Left lobe of liver (tissue), 2 donors: ENCODE data around the gene UMAD1. TPM values are rescaled to one million over a fixed set of nuclear protein-coding genes. Genes with fewer than 3 reads are reported as not detected.
"Not testable (repeated sequence)": the region's sequence is repeated elsewhere in the genome, so short reads cannot be mapped to it uniquely, and the experiment has no call there.

ENCODE experiments used
- ATAC-seq: fragments of 200-7000 bp; cut with Tn5 transposase; one replicate; pipeline ENCODE4 v1.9.1; 2020; ENCODE audit warnings: mild to moderate bottlenecking, moderate library complexity
- DNase-seq: peaks from one replicate; pipeline ENCODE4 v3.0.0-alpha.2; 2020; ENCODE audit warnings: low spot score
- total RNA-seq: library from RNA; stranded (reverse); gene quantifications from one replicate; pipeline ENCODE4 v1.2.1, GENCODE V29; 2021
- donor health status: DM: no; HTN: no; CAD: no; lungs with moderate emphysema.
- donor health status: DM: no; HTN: yes; CAD: no.

UMAD1 gene
- total RNA-seq, 1 donor from 2014 or later, result 7.8 TPM

DNA sequence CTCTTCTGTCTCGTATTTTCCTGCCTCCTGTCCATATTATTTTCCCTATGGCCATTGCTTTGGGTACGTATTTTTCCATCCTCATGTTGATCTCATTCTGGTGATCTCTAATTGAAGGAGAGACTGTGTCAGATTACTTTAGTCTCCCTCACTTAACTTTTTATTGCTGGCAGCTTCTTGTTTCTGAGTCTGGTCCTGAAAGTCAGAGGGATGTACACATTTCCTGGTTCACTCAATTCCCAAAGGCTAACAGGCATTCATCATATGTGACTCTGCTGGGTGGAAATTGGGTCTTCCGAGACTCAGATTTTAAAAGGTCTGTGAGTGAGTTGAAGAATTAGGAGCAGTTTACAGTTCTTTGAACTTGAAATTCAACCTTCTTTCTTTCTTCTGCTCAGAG, 10.9 kb downstream of the UMAD1 start:
- DNase-seq (no peak), ATAC-seq (no peak)

DNA sequence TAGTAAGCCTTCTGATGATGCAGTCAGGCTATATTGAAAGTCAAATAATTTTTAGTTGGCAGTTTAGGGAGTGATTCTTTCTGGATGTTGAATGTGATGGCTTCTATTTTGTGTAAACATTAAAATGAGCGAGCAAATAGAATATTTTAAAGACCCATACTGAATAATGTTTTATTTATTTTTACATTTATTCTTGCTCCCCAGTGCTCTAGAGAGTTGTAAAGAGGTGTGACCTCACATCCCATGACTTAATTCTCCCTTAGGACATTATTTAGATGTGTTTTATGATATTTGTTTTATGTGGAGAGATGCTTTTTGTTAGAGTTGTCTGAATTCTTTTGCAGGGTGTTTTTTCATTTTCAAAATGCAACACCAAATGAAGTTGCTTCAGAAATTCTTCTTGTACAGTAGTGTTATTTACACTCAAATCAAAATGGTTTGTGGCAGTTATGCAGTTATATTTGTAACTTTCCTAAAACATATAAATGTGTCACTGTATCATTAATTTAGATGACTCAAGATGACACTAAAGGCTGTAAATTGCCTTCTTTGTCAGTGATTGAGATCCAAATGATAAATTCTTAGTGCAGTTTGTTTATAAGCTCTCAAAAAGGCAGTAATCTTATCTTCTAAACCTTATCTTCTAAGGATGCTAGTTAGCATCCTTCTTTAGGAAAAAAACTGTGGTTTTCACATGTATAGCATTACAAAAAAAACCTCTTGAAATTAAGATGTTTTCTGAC, 12.4 kb downstream of the UMAD1 start:
- ATAC-seq (no peak), DNase-seq (no peak)

DNA sequence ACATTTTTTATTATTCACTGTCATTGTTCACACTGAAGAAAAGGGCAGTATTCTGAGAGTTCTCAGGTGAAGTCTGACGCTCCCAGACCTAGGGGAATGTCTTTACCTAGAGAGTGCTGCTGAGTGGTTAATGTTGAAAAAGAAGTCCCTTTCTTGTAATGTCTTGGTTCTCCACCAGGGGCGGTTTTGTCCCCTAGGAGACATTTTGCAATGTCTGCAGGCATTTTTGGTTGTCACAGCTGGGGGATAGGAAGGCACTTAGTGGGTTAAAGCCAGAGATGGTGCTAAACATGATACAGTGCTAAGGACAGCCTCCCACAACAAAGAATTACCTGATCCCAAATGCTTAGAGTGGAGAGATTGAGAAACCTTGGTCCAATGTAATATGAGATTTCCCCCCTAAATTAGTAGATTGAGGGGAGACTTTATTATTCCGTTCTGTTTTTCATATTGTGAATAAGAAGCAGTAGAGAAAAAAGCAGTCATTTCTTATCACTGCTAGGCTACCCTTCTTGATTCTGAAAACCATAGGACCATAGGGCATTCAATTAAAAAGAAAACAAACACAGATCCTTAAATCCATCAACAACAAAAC, 13.1 kb downstream of the UMAD1 start:
- ATAC-seq (no peak), DNase-seq (no peak)

DNA sequence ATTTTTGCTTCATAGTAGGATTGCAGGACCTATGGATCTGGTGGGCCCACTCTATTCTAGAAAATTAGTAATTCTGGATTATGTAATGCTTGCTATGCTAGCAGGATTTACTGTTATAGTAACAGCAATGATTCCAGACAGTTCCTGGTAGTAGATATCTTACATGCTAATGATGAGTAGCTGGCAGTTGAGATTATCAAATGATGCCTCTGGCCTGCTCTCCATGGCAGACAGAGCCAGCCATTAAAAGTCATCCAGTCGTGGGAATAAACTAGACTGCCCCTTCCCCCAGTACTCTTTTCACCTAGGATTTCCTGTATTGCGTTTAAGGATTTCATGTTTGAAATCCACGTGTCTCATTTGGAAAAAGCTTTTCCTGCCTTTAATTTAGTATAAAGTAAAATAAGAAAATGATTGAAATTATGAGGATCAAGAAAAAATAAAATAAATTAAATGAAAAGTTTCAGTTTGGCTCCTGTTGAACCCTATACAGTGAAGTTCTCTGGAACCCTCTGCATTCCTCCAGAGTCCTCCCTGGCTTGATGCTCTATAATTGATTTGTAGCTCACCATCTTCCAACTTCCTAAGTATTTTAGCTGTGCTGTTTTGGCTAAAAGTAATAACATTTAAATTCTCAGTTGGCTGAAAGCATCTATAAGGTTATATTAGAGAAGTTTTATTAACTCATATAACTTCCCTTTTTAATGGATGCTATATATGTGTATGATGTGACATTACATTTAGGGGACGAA, 14.6 kb downstream of the UMAD1 start:
- no peak for ATAC-seq
- no peak for DNase-seq

DNA sequence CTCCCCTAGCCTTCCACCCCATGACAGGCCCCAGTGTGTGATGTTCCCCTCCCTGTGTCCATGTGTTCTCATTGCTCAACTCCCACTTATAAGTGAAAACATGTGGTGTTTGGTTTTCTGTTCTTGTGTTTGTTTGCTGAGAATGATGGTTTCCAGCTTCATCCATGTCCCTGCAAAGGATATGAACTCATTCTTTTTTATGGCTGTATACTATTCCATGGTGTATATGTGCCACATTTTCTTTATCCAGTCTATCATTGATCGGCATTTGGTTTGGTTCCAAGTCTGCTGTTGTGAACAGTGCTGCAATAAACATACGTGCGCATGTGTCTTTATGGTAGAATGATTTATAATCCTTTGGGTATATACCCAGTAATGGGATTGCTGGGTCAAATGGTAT, 15.9 kb downstream of the UMAD1 start:
- DNase-seq, ATAC-seq: not testable (repeated sequence)

DNA sequence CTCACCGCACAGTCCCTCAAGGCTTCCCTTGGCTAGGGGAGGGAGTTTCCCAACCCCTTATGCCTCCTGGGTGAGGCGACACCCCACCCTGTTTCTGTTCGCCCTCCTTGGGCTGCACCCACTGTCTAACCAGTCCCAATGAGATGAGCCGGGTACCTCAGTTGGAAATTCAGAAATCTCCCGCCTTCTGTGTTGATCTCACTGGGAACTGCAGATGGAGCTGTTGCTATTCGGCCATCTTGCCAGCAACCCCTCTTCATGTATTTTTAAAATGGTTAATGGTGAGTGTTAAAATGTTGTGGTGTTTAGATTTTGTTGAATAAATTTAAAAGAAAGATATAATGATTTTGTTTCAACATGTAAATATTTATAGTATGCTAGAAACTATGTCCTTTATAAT, 22.0 kb downstream of the UMAD1 start:
- ATAC-seq, result no peak
- DNase-seq, result no peak

DNA sequence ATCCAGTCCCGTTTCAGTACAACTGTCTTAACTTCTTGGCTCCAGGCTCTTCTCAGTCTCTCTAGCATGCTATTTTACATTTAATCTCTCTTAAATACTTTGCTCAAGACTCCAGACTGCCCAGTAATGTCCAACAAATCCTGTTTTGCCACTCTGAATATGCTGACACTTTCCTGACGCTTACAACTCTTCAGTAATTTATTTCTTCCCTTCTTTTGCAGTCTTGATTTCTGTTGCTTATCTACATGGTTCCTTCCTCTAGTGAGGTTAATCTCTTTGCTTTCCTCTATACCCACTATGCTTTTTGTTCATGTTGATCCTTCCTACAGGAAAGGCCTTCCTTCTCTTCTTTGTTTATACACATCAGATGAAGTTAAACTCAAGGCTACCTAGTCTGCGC, 23.7 kb downstream of the UMAD1 start:
- ATAC-seq, result no peak
- DNase-seq, result no peak

DNA sequence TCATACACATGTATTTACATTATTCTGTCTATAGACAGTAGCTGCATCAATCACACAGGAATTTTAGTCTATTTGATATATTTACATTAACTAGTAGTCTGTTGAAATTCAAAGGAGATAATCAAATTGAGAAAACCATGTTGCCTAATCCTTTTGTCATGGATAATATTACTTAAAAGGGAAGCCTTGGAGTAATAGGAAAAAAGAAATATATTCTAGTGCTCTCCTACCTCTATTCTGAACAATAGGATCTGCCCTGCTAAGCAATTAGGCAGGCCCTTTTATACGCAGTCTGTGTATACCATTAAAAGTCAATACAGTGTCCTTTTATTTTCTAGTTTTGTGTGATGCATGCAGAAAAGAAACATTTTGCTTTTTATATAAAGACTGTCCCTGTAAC, 24.5 kb downstream of the UMAD1 start:
- ATAC-seq, result no peak
- DNase-seq, result no peak

DNA sequence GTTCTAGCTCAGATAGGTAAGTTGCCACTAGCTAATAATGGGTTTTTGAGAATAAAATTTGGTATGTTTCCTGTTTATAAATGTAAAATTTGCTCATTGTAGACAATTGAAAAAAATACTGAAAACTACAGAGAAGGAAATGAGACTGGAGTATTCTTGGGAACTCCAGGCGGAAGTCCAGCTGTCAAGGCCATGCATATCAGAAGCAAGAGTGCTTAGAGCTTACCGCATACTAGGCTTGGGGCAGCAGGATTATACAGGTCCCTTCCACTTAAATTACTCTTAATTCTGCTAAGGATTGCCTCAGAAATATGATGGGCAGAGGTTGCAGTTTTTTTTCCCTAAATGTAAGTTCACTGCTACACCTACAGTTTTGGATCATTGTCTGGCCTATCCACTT, 26.6 kb downstream of the UMAD1 start:
- DNase-seq (no peak), ATAC-seq (no peak)

DNA sequence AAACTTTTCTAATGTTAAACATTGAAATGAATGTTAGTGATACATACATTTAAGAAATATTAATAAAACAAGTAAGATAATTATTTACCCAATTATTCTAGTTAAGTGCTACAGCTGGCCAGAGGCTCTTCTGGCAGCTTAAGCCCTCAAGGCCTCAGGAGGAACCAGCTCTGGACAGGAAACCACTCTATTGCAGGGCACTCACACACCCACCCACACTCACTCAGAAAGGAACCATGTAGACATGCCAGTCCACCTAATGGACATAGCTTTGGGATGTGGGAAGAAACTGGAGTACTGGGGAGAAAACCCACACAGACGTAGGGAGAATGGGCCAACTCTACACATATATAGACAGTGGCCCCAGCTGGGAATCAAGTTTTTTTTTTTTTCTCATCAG, 28.2 kb downstream of the UMAD1 start:
- no peak for ATAC-seq

DNA sequence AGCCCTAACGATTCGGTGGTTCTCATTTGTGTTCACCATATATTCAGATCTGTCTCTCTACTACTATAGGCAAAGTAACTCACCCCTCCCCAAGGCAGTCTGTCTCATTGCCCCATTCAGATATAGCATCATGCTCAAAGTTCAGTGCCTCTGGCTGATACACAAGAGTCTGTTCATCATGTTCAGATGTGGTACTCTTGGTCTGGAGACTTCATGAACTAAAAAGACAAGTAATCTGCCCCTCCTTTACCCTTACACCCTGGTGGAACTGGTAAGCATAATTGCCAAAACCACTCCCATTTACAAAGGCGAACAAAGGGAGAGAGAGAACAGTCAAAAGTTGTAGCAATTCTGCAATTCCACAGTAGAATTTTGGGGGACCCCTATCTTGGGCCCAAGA, 29.9 kb downstream of the UMAD1 start:
- DNase-seq (no peak), ATAC-seq (no peak)

More for the DNA sequence above, 28.2 kb downstream of the UMAD1 start:
- no peak for DNase-seq

DNA sequence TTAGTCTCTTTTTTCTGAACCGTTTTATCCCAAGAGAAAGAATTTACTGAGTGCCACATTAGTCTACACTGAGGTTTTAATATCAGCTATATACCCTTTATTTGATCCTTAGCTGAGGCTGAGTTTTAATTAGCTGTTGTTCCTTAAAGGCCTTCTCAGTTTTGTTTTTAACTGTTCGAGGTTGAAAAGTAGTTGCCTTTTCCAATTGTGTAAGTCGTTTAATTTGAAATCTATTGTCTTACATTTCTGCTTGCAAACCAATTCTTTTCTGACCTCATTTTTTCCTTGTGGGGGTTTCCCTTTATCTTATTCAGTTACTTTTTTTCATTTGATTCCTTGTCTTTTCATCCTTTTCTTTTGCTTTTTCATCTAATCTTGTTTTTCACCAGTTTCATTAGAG, 30.8 kb downstream of the UMAD1 start:
- DNase-seq, result no peak
- ATAC-seq, result no peak

DNA sequence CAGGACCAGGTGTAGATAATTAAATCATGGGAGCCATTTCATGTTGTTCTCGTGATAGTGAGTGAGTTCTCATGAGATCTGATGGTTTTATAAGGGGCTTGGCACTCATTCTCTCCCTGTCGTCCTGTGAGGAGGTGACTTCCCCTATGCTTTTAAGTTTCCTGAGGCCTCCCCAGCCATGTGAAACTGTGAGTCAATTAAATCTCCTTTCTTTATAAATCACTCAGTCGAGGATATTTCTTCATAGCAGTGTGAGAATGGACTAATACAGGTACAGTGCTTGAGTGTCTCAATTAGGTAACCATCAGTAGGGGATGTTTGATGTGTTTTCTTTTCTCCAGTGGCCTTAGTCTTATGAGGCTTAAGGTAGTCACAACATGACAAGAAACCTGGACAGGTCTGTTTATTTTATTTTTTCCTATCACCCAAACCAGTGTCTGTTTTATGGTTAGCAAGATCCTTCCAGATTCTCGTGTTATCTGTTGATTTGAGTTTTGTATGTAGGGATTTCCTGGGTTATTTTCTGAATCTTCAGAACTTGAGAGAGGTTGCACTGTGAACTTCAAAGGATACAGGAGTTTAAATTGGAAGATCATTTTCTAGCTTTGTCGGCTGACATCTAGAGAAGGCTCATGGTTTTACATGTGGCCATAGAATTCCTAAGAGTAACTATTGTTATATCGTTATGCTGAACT, 32.1 kb downstream of the UMAD1 start:
- no peak for DNase-seq
- ATAC-seq, result no peak

DNA sequence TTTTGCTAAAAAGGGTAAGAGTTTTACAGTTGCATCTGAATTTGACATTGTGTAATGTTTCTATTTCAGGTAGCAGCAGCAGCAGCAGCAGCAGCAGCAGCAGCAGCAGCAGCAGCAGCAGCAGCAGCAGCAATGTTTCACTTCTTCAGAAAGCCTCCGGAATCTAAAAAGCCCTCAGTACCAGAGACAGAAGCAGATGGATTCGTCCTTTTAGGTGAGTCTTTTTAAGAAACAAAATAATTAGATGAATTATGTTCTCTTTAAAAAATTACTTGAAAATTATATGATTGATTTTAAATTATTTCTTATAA, 32.6 kb downstream of the UMAD1 start:
- DNase-seq (no peak), ATAC-seq (no peak)

DNA sequence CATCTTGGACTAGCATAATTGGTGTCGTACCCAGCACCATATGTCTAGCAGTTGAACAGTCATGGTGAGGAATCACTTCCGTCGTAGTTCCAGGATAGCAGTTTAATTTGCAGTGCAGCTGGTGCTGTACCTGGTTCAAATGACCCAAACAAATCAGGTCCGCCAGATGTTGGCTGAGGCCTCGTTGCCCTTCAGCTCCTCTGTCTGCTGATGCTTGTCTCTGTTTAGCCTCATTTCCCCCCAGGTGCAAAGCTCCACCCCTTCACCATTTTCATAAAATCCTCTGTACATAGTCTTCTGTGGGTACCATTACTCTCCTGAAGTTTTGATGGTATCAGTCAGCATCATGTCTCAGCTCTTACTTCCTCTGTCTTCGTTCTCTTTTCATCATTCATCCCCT, 35.1 kb downstream of the UMAD1 start:
- ATAC-seq (no peak), DNase-seq (no peak)

DNA sequence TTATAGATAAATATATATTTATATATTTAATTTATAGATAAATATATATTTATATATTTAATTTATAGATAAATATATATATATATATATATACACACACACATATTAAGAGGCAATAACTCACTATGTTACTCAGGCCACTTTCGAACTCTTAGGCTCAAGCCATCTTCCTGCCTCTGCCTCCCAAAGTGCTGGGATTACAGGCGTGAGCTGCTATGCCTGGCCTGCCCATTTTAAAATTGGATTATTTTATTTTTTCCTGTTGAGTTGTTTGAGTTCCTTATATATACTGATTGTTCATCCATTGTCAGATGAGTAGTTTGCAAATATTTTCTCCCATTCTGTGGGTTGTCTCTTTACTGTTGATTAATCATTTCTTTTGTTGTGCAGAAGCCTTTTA, 39.1 kb downstream of the UMAD1 start:
- not testable (repeated sequence) for ATAC-seq, DNase-seq

DNA sequence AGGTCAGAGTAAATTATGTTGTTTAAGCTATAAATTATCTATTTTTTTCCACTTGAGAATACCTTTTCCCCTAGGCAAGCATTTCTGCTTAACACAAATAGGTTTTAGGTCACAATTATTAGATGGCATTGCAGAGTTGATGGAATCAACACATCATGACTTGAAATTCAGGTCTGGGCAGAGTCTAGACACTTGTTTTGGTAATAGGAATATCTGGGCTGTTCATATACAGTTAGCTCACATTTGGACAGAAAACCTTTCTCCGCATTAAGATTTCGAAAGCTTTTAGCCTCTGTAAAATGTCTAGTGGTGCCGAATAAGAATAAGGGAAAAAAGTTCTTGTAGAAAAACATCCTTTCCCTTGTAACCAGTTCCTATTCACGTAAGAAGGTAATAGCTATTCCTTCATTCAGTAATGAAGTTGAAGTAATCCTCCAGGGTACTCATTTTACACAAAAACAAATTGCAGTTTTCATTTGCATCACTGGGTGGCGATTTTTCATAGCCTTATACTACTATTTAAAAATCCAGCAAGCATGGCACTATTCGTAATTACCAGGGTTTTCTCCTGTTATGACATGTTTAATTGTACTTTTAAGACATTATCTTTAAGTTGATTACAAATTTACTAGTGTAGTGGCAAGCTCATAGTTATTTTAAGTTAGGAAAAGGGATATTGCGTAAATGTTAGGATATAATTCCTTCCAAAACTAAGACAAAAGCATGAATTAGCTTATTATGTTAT, 40.8 kb downstream of the UMAD1 start:
- ATAC-seq (peak; percentile 95), DNase-seq (no peak)

DNA sequence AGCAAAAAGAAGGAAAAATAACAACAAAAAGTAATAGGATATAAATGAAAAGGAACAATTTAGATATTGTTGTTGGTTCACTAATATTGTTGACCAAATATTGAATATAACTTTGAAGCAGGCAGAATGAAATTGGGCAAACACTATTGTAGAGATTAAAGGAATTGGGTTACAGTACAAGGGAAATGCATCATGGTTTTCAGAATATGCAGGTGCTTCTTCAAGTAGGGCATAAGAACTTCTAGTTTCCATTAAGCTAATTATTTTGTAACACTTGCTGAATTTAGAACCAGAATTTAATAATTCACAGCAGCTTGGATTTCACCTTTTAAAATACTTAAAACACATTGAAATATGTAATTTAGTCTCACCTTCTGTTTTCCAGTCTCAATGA, 41.4 kb downstream of the UMAD1 start:
- ATAC-seq, result no peak
- DNase-seq, result no peak

DNA sequence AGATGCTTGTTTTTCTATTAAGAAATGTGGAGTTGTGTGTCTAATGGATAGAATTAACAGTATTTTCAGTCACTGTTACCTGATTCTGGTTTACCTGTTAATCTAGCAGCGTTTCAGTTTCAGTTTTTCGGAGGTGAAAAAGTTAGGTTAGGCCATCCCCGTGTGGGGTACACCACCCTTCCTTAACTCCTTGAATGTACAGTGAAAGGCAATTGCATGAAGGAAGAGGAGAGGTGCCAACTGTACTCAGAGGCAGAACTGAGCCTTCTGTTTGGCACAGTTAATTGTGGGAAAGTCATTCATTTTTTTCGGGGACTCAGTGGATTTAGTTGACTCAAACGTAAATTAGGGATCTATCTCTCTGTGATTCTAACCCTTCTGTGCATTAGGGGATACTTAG, 42.3 kb downstream of the UMAD1 start:
- peak; percentile 20 for ATAC-seq
- no peak for DNase-seq

DNA sequence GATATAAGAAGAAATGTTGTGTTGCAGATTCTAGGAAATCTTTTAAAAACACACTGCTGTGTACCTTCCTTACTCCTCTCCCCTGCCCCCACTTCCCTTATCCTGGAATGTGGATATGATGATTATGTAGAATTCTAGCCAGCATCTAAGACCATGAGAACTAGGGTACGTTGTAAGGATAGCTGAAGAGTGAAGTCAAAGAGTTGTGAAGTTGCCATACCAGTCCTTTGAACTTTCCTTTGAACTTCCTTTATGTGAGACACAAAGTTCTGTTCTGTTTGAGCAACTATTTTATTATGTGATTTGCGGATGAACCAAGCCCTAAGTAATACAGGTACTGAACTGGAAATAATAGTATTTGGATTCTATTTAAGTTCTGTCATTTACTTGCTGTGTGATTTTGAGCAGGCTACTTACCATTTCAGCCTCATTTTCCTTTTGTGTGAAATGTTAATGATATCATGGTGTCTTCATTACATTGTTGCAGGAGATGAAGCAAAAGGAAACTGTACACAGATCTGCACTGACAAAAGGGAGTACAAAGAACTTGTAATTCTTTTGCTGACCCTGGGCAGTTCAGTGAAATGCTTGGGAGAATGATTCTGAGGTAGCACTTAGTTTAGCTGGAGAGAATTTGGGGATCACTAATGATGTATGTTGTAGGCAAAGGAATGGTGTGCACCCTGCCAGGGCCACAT, 46.4 kb downstream of the UMAD1 start:
- DNase-seq (no peak), ATAC-seq (no peak)
